K562 (cell line): ENCODE data around the gene VANGL1. TPM values are rescaled to one million over a fixed set of nuclear protein-coding genes. Genes with fewer than 3 reads are reported as not detected.

Source experiments
- BHLHE40 ChIP-seq: IDR thresholded peaks from 2 replicates; pipeline ENCODE4 v1.6.1; 2011; ENCODE audit warnings: low read length, improper control_type of control experiment
- CHD2 ChIP-seq: IDR thresholded peaks from 2 replicates; pipeline ENCODE4 v1.6.1; 2011; ENCODE audit warnings: low read depth, low read length
- CHD4 ChIP-seq: fragments of 200-600 bp; sonication (generic); IDR thresholded peaks from 3 replicates; pipeline ENCODE4 v1.6.1; 2012; ENCODE audit warnings: low read depth, mild to moderate bottlenecking, mixed read lengths, low read length, inconsistent platforms; ENCODE audit not compliant: insufficient read depth, insufficient replicate concordance, poor library complexity, severe bottlenecking
- ELF1 ChIP-seq: fragments of 200-800 bp; sonication (Bioruptor generic); IDR thresholded peaks from 2 replicates; pipeline ENCODE4 v1.6.1; 2016; ENCODE audit warnings: missing genetic modification characterization, missing compliant biosample characterization
- MEIS2 ChIP-seq: fragments of 450-650 bp; IDR thresholded peaks from 2 replicates; pipeline ENCODE4 v1.6.1; 2014; ENCODE audit warnings: mild to moderate bottlenecking; ENCODE audit not compliant: partially characterized antibody
- NR2C2 ChIP-seq, 2 experiments: fragments of 200-800 bp in 1 of 2; sonication (Bioruptor generic) in 1 of 2; sonication (generic) in 1 of 2; formaldehyde crosslinking in 1 of 2; IDR thresholded peaks; 2 replicates each; pipeline versions ENCODE4 v1.6.1 to v1.8.0; 2016 to 2022; ENCODE audit warnings: mild to moderate bottlenecking in 1 of 2, missing compliant biosample characterization in 1 of 2, missing genetic modification characterization in 1 of 2, missing genetic modification reagents in 1 of 2
- POLR2B ChIP-seq: fragments of 450-650 bp; IDR thresholded peaks from 2 replicates; pipeline ENCODE4 v1.6.1; 2018; ENCODE audit warnings: low read depth; ENCODE audit not compliant: partially characterized antibody
- PRMT5 ChIP-seq: sonication (generic); formaldehyde crosslinking; IDR thresholded peaks from 2 replicates; pipeline ENCODE4 v1.5.0; 2020; ENCODE audit warnings: missing genetic modification reagents
- RBFOX2 ChIP-seq: fragments of 200-400 bp; formaldehyde crosslinking; IDR thresholded peaks from 2 replicates; pipeline ENCODE4 v1.6.1; 2017; ENCODE audit warnings: low read depth, mild to moderate bottlenecking, low read length, moderate library complexity
- SMARCB1 ChIP-seq: IDR thresholded peaks from 2 replicates; pipeline ENCODE4 v1.6.1; 2011; ENCODE audit warnings: improper control_type of control experiment, low read depth; ENCODE audit not compliant: insufficient read length
- ZFP1 ChIP-seq: fragments of 450-650 bp; formaldehyde crosslinking; IDR thresholded peaks from 2 replicates; pipeline ENCODE4 v1.4.0; 2020; ENCODE audit warnings: mild to moderate bottlenecking, mixed read lengths
- ZNF143 ChIP-seq: sonication (generic); formaldehyde crosslinking; IDR thresholded peaks from 2 replicates; pipeline ENCODE4 v1.9.0; 2022; ENCODE audit warnings: mild to moderate bottlenecking, missing genetic modification reagents
- ZNF184 ChIP-seq: sonication (generic); formaldehyde crosslinking; IDR thresholded peaks from 2 replicates; pipeline ENCODE4 v1.5.0; 2020; ENCODE audit warnings: missing genetic modification reagents
- ZNF212 ChIP-seq: fragments of 450-650 bp; formaldehyde crosslinking; IDR thresholded peaks from 2 replicates; pipeline ENCODE4 v1.4.0; 2020; ENCODE audit warnings: mild to moderate bottlenecking
- ZNF41 ChIP-seq: fragments of 250-450 bp; sonication (Bioruptor Pico); conservative IDR thresholded peaks from 2 replicates; pipeline ENCODE4 v1.4.0; 2020; ENCODE audit warnings: mild to moderate bottlenecking
- ZNF644 ChIP-seq: fragments of 200-800 bp; sonication (Bioruptor generic); IDR thresholded peaks from 2 replicates; pipeline ENCODE4 v1.6.1; 2016; ENCODE audit warnings: low read depth, missing genetic modification characterization, missing compliant biosample characterization
- polyA plus RNA-seq, 8 experiments: library from polyadenylated mRNA; depleted of rRNA in 4 of 8; stranded (reverse) in 5 of 8; unstranded in 3 of 8; fragments of >200 nt; fragmentation: Nextera tagmentation in 2 of 8; fragmentation: Illumina TruSeq in 1 of 8; extraction: Ambion mirVana in 2 of 8; extraction: Trizol in 1 of 8; gene quantifications; 2 replicates each; pipeline versions ENCODE4 v1.2.1 to v1.2.3, GENCODE V29; 2011 to 2014; ENCODE audit warnings: inconsistent platforms in 1 of 8, missing spikeins in 1 of 8
- total RNA-seq, 7 experiments: library from RNA; depleted of rRNA in 6 of 7; stranded (reverse); fragments of >200 nt in 6 of 7; fragmentation: Illumina TruSeq in 2 of 7; extraction: Trizol in 2 of 7; gene quantifications; 2 replicates each; pipeline versions ENCODE4 v1.2.1 to v1.2.3, GENCODE V29; 2011 to 2021; ENCODE audit warnings: low replicate concordance in 1 of 7
- TF ChIP-seq, protein P1 (sequence below), 3 experiments: fragments of 200-800 bp in 1 of 3; sonication (Bioruptor generic) in 1 of 3; sonication (generic) in 1 of 3; formaldehyde crosslinking in 1 of 3; IDR thresholded peaks; 2 replicates each; pipeline versions ENCODE4 v1.6.1 to v1.8.0; 2016 to 2022; ENCODE audit warnings: mild to moderate bottlenecking in 2 of 3, missing compliant biosample characterization in 2 of 3, missing genetic modification characterization in 2 of 3, missing genetic modification reagents in 1 of 3
- TF ChIP-seq, protein P2 (sequence below): fragments of 250-450 bp; sonication (Bioruptor Pico); IDR thresholded peaks from 2 replicates; pipeline ENCODE4 v1.4.0; 2020
- TF ChIP-seq, protein P3 (sequence below): IDR thresholded peaks from 2 replicates; pipeline ENCODE4 v1.6.1; 2012; ENCODE audit warnings: low read depth, low read length, improper control_type of control experiment, borderline replicate concordance

The VANGL1 gene
- total and polyA plus RNA-seq, 9 of the 15 experiments (the other 6 are each of a cell fraction or from before 2014, with no cell fraction given) = 0.90 to 12.8 (median 9.6) TPM

DNA sequence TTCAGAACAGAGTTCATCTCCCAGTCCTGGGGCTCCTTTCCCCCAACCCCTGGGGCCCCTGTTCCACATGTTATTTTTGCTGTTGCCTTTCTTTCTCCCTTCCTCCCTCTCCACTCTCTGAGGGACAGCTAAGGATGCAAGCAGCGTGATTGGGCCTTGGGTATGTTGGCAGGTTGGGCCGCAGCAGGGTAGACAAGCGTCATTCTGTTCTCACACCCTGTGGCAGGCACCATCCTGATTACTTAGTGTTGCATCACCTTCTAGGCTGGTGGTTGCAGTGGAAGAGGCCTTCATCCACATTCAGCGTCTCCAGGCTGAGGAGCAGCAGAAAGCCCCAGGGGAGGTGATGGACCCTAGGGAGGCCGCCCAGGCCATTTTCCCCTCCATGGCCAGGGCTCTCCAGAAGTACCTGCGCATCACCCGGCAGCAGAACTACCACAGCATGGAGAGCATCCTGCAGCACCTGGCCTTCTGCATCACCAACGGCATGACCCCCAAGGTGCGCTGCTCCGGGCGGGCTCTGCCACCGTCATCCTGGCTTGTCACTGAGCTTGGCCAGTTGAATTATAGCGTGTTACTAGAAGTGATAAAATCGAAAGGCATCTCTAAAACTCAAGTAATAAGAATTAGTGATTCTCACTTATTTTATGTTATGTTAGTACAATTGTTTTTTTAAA lies 43.4 kb downstream of the VANGL1 start (continued):
- TF ChIP-seq ZNF184 (CRISPR knock-in tag) (no peak), POLR2B (no peak), ZNF644 (tag) (no peak), ZNF143 (CRISPR knock-in tag) (no peak), ELF1 (tag) (no peak), SMARCB1 (no peak), ZNF212 (CRISPR knock-in tag) (no peak), PRMT5 (CRISPR knock-in tag) (no peak), ZFP1 (CRISPR knock-in tag) (no peak), RBFOX2 (0 out of 2 replicates have a peak, but pooled peaks have one; percentile 38), NR2C2 (CRISPR knock-in tag; IDR thresholded peaks at IDR 0.05) (no peak), NR2C2 (tag; IDR thresholded peaks at IDR 0.05) (no peak; the same call in 1 of the 2 replicates), ZNF41 (peak; percentile 52; the same call in 1 of the 2 replicates), CHD4 (no peak), BHLHE40 (no peak), CHD2 (no peak), MEIS2 (no peak)
- TF ChIP-seq, protein P1, sequence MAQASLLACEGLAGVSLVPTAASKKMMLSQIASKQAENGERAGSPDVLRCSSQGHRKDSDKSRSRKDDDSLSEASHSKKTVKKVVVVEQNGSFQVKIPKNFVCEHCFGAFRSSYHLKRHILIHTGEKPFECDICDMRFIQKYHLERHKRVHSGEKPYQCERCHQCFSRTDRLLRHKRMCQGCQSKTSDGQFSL (CRISPR knock-in tag; IDR thresholded peaks at IDR 0.05) = no peak
- TF ChIP-seq, protein P1 (tag; IDR thresholded peaks at IDR 0.05) = 0 out of 4 replicates have a peak, but pooled peaks of 1 of the 2 experiments have one; percentile 35
- TF ChIP-seq, protein P2, sequence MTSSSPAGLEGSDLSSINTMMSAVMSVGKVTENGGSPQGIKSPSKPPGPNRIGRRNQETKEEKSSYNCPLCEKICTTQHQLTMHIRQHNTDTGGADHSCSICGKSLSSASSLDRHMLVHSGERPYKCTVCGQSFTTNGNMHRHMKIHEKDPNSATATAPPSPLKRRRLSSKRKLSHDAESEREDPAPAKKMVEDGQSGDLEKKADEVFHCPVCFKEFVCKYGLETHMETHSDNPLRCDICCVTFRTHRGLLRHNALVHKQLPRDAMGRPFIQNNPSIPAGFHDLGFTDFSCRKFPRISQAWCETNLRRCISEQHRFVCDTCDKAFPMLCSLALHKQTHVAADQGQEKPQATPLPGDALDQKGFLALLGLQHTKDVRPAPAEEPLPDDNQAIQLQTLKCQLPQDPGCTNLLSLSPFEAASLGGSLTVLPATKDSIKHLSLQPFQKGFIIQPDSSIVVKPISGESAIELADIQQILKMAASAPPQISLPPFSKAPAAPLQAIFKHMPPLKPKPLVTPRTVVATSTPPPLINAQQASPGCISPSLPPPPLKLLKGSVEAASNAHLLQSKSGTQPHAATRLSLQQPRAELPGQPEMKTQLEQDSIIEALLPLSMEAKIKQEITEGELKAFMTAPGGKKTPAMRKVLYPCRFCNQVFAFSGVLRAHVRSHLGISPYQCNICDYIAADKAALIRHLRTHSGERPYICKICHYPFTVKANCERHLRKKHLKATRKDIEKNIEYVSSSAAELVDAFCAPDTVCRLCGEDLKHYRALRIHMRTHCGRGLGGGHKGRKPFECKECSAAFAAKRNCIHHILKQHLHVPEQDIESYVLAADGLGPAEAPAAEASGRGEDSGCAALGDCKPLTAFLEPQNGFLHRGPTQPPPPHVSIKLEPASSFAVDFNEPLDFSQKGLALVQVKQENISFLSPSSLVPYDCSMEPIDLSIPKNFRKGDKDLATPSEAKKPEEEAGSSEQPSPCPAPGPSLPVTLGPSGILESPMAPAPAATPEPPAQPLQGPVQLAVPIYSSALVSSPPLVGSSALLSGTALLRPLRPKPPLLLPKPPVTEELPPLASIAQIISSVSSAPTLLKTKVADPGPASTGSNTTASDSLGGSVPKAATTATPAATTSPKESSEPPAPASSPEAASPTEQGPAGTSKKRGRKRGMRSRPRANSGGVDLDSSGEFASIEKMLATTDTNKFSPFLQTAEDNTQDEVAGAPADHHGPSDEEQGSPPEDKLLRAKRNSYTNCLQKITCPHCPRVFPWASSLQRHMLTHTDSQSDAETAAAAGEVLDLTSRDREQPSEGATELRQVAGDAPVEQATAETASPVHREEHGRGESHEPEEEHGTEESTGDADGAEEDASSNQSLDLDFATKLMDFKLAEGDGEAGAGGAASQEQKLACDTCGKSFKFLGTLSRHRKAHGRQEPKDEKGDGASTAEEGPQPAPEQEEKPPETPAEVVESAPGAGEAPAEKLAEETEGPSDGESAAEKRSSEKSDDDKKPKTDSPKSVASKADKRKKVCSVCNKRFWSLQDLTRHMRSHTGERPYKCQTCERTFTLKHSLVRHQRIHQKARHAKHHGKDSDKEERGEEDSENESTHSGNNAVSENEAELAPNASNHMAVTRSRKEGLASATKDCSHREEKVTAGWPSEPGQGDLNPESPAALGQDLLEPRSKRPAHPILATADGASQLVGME = 0 out of 2 replicates have a peak, but pooled peaks have one; percentile 84
- TF ChIP-seq, protein P3, sequence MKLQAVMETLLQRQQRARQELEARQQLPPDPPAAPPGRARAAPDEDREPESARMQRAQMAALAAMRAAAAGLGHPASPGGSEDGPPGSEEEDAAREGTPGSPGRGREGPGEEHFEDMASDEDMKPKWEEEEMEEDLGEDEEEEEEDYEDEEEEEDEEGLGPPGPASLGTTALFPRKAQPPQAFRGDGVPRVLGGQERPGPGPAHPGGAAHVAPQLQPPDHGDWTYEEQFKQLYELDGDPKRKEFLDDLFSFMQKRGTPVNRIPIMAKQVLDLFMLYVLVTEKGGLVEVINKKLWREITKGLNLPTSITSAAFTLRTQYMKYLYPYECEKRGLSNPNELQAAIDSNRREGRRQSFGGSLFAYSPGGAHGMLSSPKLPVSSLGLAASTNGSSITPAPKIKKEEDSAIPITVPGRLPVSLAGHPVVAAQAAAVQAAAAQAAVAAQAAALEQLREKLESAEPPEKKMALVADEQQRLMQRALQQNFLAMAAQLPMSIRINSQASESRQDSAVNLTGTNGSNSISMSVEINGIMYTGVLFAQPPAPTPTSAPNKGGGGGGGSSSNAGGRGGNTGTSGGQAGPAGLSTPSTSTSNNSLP = no peak
